HG02610 (cell line): Measurements from ENCODE around the gene ACE.

Experiments used
- ATAC-seq: cut with Tn5 transposase; IDR thresholded peaks from one replicate; pipeline ENCODE4 v1.9.1; 2021; ENCODE audit warnings: mild to moderate bottlenecking, moderate library complexity; ENCODE audit not compliant: unreplicated experiment

The ACE gene

DNA sequence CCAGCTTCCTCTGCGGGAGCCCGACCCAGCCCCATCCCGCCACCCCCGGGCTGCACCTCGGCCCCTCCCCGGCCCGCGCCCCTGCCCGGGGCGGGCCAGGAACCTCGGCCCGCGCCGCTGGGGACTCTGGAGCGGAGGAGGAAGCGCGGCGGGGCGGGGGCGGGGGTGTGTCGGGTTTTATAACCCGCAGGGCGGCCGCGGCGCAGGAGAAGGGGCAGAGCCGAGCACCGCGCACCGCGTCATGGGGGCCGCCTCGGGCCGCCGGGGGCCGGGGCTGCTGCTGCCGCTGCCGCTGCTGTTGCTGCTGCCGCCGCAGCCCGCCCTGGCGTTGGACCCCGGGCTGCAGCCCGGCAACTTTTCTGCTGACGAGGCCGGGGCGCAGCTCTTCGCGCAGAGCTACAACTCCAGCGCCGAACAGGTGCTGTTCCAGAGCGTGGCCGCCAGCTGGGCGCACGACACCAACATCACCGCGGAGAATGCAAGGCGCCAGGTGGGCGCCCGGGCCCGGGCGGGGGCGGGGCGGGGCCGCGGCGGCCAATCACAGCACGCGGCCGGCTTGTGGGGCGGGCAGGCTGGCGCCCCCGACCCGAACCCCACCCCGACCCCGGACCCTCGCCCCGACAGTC, at the start of gene ACE:
Gene ACE (plus strand): TSS at position 208 of the 626 bp plus-strand sequence. CDS start 34 bp downstream, at position 242.
- no peak for ATAC-seq

DNA sequence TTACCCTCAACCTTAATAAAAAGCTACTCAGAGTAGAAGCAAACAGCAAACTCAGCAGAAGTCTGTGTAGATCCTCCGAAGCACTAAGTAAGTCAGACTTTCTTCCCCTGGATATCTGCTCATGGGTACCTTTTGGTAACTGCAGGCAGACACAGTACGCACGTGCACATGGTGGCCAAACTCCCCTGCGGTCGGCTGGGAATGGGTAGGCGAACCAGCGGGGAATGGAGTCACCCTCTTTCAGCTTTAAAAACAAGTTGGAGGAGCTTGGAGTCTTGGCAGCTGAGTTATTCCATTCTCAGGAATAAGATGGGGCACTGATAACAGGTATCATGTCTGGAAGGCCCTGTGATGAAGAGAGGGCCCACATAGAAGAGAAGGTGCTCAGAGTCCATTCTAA, 47.1 kb upstream of the ACE start:
- ATAC-seq = no peak

DNA sequence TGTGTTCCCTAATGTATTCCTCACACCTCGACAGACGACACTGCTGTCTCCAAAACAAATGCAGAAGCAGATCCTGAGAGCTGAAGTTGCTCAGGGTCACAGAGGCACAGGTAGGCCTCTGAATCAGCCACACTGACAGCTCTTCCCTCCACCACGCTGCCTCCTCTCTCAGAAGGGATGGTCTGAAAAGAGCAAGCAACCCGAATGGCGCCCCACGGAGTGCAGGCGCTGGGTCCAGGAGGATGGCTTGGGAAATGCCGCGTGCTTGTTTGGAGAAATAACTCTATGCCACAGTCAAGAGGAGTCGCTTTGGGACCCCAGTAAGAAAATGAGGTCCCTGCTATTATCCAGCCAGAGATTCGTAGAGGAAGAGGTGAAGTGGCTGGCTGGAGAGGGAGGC, 46.6 kb upstream of the ACE start:
- ATAC-seq = no peak

DNA sequence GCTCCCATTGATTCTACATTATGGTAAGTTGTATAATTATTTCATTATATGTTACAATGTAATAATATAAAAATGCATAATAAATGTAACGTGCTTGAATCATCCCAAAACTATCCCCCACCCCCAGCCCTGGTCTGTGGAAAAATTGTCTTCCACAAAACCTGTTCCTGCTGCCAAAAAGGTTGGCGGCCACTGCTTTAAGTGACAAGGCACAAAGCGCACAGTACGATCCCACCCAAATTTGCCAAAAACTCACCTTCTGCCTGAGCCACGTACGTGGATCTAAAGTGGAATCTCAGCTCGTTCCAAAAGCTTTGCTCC, 45.3 kb upstream of the ACE start:
- ATAC-seq = no peak

GRCh38 chr17:63431939-63432804, 44.7 kb upstream of the ACE start:
- ATAC-seq = no peak

- ATAC-seq = no peak
Observed at GRCh38 chr17:63433746-63434591, 42.9 kb upstream of the ACE start.

- ATAC-seq = no peak
Observed at GRCh38 chr17:63434951-63435571, 41.8 kb upstream of the ACE start.

DNA sequence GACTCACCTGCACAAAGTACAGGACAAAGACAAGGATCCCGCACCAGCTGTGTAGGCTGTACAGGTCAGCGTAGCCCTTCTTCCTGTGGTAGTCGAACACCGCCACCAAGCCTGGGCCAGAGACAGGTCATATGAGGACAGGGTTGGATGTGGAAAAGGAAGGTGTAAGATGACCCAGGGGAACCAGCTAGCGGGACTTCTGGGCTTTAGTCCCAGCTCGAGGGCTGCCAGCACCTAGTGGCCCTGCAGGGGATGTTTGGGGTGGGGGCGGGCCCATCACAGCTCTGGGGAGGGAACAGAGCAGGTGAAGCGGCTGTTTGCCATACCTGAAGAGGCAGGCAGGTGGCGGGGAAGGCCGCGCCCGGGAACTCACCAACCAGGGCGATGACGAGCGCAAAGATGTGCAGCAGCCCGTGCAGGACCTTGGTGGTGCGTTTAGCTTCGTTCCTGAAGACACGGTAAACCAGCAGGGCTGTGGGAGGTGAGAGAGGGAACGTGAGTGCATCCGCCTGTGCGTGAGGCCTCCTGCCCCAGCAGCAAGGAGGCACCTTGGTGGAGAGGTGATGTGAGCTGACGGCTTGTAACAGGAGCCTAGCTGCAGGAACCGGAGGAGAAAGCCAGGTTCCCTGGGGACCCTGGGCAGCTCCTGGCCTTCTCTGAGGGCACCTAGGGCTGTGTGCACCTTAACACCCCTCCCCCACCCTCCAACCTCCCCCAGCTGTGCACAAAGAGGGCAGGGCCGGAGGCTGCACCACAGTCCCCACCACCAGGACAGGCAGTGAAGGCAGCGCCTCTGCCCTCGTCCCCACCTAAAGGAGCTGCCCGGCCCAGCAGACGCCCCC, 41.0 kb upstream of the ACE start:
- ATAC-seq = no peak

GRCh38 chr17:63436523-63437110, 40.2 kb upstream of the ACE start:
- ATAC-seq = no peak

DNA sequence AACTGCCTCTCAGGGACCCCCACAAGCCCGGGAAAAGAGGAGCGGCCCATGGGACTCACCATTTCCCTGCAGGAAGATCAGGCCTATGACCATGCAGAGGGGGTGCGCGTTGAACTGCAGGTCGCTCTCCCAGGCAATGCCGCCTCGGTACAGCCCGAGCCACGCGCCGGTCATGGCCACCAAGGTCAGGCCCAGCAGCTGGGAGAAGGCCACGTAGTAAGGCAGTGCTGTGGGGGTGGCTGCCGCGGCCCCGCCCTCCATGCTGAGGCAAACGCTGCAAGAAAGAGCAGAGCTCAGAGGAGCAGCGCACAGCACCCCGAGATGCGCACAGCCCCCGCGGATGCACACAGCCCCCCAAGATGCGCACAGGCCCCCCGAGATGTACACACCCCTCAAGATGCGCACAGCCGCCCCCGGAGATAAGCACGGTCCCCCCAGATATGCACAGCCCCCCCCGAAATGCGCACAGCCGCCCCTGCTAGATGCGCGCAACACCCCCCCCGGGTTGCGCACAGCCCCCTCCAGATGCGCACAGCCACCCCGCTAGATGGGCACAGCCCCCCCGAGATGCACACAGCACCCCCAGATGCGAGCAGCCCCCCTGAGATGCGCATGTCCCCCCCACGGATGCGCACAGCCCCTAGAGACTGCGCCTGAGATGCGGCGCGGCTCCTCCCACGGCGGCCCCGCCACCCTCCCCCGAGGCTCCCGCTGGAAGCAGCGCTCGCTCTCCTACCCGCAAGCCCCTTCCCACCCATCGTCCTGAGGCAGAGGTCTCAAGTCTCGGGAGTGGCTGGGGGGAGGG, 39.4 kb upstream of the ACE start:
- ATAC-seq = no peak

GRCh38 chr17:63438092-63439051, 38.5 kb upstream of the ACE start:
- ATAC-seq = no peak

GRCh38 chr17:63439687-63440086, 37.2 kb upstream of the ACE start:
- ATAC-seq = no peak

- ATAC-seq = no peak
Observed at GRCh38 chr17:63440127-63440769, 36.6 kb upstream of the ACE start.

DNA sequence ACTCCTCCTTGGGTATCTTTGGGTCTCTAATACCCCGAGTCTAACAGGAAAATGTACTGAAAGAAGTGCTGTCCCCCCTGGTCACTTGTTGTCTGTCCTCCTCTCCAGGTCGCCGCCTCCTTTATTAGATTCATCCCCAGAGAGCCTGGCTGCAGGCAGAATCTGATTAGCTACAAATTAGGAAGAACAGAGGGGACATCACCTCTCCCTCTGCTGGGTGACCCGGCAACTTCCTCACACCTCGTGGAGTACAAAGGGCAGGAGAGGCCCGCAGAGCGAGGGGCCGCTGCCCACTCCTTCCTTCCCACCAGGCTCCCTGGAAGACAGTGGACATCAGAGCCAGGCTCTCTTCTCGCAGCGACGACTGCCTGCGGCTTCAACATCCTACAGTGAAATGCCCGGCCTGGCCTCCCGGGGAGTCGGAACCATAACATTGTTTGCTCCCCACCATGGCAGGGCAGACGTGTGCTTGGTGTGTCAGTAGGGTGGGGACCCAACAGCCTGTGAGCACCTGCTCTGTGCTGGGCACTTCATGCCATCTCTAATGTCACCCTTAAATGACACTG, 36.0 kb upstream of the ACE start:
- ATAC-seq = no peak

DNA sequence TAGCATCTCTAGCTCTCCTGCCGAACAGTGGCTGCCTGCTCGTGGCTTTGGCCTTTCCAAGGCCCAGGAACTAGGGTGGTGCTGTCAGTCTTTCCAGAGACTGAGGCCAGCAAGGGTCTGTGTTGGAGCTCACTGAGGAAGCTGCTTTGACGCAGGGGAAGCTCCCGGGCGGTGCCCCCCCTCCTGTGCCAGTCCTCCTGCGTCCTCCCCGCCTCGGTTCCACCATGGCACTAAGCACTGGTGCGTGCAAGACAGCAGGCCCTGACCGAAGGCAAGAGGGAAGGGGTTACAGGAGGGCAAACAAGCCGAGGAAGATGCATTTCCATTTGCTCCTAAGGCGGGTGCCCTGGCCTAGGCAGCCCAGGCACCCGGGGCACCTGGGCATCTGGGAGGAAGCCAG, 35.2 kb upstream of the ACE start:
- ATAC-seq = no peak

DNA sequence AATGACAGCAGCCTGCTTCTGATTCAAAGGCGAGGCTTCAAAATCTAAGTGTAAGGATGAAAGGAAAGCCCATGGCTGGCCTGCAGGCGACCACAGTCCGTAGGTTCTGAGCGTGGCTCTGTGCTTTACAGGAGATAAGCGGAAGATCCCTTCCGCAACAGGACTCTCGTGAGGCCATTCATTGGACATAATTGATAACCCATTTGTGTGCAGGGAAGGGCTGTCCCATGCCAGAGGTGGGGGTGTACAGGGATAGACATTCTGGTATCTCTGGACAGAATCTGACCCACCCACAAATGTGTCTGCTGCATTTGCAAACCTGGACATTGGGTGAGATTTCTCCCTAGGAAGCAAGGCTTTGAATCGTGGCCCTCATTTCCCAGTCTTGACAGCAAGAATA, 34.8 kb upstream of the ACE start:
- ATAC-seq = no peak

GRCh38 chr17:63442549-63443035, 34.3 kb upstream of the ACE start:
- ATAC-seq = no peak
